Measurements from ENCODE around the gene LVRN.

The LVRN gene

GRCh38 chr5:116004248-116004647 is 42.0 kb downstream of the LVRN start:
- no peaks in the 10 kb centered on the region for H3K4me1 ChIP-seq
- no peak for DNase-seq
- H3K36me3 ChIP-seq: no peaks in the 10 kb centered on the region
- H3K4me3 ChIP-seq (ENCODE audit: low read depth, low read length): no peak overlapping the region
- TF ChIP-seq CTCF (IDR thresholded peaks at IDR 0.05; ENCODE audit: low read depth, low read length): no peak
- H3K9me3 ChIP-seq: no peaks in the 10 kb centered on the region
- H3K27me3 ChIP-seq: no peaks in the 10 kb centered on the region

GRCh38 chr5:116009806-116010205 is 47.5 kb downstream of the LVRN start:
- H3K27me3 ChIP-seq: no peaks in the 10 kb centered on the region
- no peaks in the 10 kb centered on the region for H3K36me3 ChIP-seq
- no peak overlapping the region for H3K4me3 ChIP-seq (ENCODE audit: low read depth, low read length)
- TF ChIP-seq CTCF (IDR thresholded peaks at IDR 0.05; ENCODE audit: low read depth, low read length): no peak
- H3K9me3 ChIP-seq: no peaks in the 10 kb centered on the region
- DNase-seq: no peak
- no peaks in the 10 kb centered on the region for H3K4me1 ChIP-seq

GRCh38 chr5:116011046-116011445 is 48.8 kb downstream of the LVRN start:
- DNase-seq: no peak
- Histone ChIP-seq H3K4me1 (no peaks in the 10 kb centered on the region), H3K4me3 (ENCODE audit: low read depth, low read length) (no peak overlapping the region), H3K9me3 (no peaks in the 10 kb centered on the region), H3K36me3 (no peaks in the 10 kb centered on the region), H3K27me3 (no peaks in the 10 kb centered on the region)
- TF ChIP-seq CTCF (IDR thresholded peaks at IDR 0.05; ENCODE audit: low read depth, low read length): no peak

- no peak for TF ChIP-seq CTCF (IDR thresholded peaks at IDR 0.05; ENCODE audit: low read depth, low read length)
- no peaks in the 10 kb centered on the region for H3K9me3 ChIP-seq
- H3K4me1 ChIP-seq: no peaks in the 10 kb centered on the region
- H3K4me3 ChIP-seq (ENCODE audit: low read depth, low read length): no peak overlapping the region
- no peak for DNase-seq
- H3K36me3 ChIP-seq: no peaks in the 10 kb centered on the region
- no peaks in the 10 kb centered on the region for H3K27me3 ChIP-seq
Measured at GRCh38 chr5:116013207-116013785, 51.0 kb downstream of the LVRN start.

GRCh38 chr5:116013936-116014335 is 51.7 kb downstream of the LVRN start:
- Histone ChIP-seq H3K9me3 (no peaks in the 10 kb centered on the region), H3K4me3 (ENCODE audit: low read depth, low read length) (no peak overlapping the region), H3K4me1 (no peaks in the 10 kb centered on the region), H3K36me3 (no peaks in the 10 kb centered on the region), H3K27me3 (no peaks in the 10 kb centered on the region)
- TF ChIP-seq CTCF (IDR thresholded peaks at IDR 0.05; ENCODE audit: low read depth, low read length): no peak
- DNase-seq: no peak

GRCh38 chr5:116023619-116024018 is 61.3 kb downstream of the LVRN start:
- DNase-seq: no peak
- H3K4me3 ChIP-seq (ENCODE audit: low read depth, low read length): no peak overlapping the region
- no peaks in the 10 kb centered on the region for H3K4me1 ChIP-seq
- no peaks in the 10 kb centered on the region for H3K27me3 ChIP-seq
- no peak for TF ChIP-seq CTCF (IDR thresholded peaks at IDR 0.05; ENCODE audit: low read depth, low read length)
- H3K9me3 ChIP-seq: no peaks in the 10 kb centered on the region
- H3K36me3 ChIP-seq: no peaks in the 10 kb centered on the region

Data from BE2C (cell line).